Germinal center (tissue), 1 donor: Measurements from ENCODE around the gene PCDHGA8.
"Not testable (repeated sequence)": the region's sequence is repeated elsewhere in the genome, so short reads cannot be mapped to it uniquely, and the experiment has no call there.

Experiments used
- DNase-seq: peaks from one replicate; pipeline ENCODE4 v3.0.0; 2012; ENCODE audit warnings: mixed read lengths, low spot score

PCDHGA8 gene

GRCh38 chr5:141403387-141403786, 11.0 kb downstream of the PCDHGA8 start:
- no peak for DNase-seq

- peak; percentile 53 for DNase-seq
Observed at GRCh38 chr5:141407790-141408505, 15.5 kb downstream of the PCDHGA8 start, which contains the start of gene PCDHGB6. TSS of gene PCDHGB6 (plus strand) at chr5:141408021. CDS start at chr5:141408203, 182 bp downstream.

GRCh38 chr5:141409598-141410306, 17.3 kb downstream of the PCDHGA8 start:
- no peak for DNase-seq

GRCh38 chr5:141411575-141411974, 19.1 kb downstream of the PCDHGA8 start:
- no peak for DNase-seq

- peak; percentile 71 for DNase-seq
Observed at GRCh38 chr5:141412854-141413539, 20.6 kb downstream of the PCDHGA8 start, which contains the start of gene PCDHGA10. TSS of gene PCDHGA10 (plus strand) at chr5:141412987. CDS start at chr5:141413176, 189 bp downstream.

- no peak for DNase-seq
Observed at GRCh38 chr5:141413540-141414069, 21.2 kb downstream of the PCDHGA8 start.

- DNase-seq: not testable (repeated sequence)
Observed at GRCh38 chr5:141414548-141415274, 22.3 kb downstream of the PCDHGA8 start.

- not testable (repeated sequence) for DNase-seq
Observed at GRCh38 chr5:141415275-141415618, 22.8 kb downstream of the PCDHGA8 start.

- DNase-seq: peak; percentile 57
Observed at GRCh38 chr5:141417494-141418172, 25.2 kb downstream of the PCDHGA8 start, which contains the start of gene PCDHGB7. TSS of gene PCDHGB7 (plus strand) at chr5:141417677. CDS start at chr5:141417860, 183 bp downstream.

GRCh38 chr5:141419074-141419880, 26.8 kb downstream of the PCDHGA8 start:
- no peak for DNase-seq

GRCh38 chr5:141420855-141421488, 28.5 kb downstream of the PCDHGA8 start, which contains the start of gene PCDHGA11:
TSS of gene PCDHGA11 (plus strand) at chr5:141421051. CDS start at chr5:141421228, 177 bp downstream.
- peak; percentile 66 for DNase-seq

- no peak for DNase-seq
Observed at GRCh38 chr5:141421489-141421855, 29.0 kb downstream of the PCDHGA8 start.

- DNase-seq: no peak
Observed at GRCh38 chr5:141422742-141423291, 30.4 kb downstream of the PCDHGA8 start.

GRCh38 chr5:141427783-141428426, 35.5 kb downstream of the PCDHGA8 start:
- no peak for DNase-seq

GRCh38 chr5:141430332-141431113, 38.1 kb downstream of the PCDHGA8 start, which contains the start of gene PCDHGA12:
TSS of gene PCDHGA12 (plus strand) at chr5:141430507. CDS start at chr5:141430760, 253 bp downstream.
- peak; percentile 87 for DNase-seq

GRCh38 chr5:141431286-141431685, 38.9 kb downstream of the PCDHGA8 start:
- peak; percentile 67 for DNase-seq

- not testable (repeated sequence) for DNase-seq
Observed at GRCh38 chr5:141432308-141432707, 39.9 kb downstream of the PCDHGA8 start.

GRCh38 chr5:141432726-141433125, 40.3 kb downstream of the PCDHGA8 start:
- not testable (repeated sequence) for DNase-seq
